Panc1 (cell line): Measurements from ENCODE around the gene MAN1A1. TPM values are rescaled to one million over a fixed set of nuclear protein-coding genes. Genes with fewer than 3 reads are reported as not detected.

Experiments used
- ATAC-seq: fragments of 200-7000 bp; cut with Tn5 transposase; 2 replicates; pipeline ENCODE4 v1.9.1; 2020; ENCODE audit warnings: mild to moderate bottlenecking, moderate library complexity
- BruUV-seq: library from RNA; stranded (reverse); fragments of 400-500 nt; replicated peaks from 2 replicates; lab custom pipeline; 2021; lab: Mats Ljungman, UMichigan
- CTCF ChIA-PET: fragments of 300-600 bp; sonication (Branson Sonifier 250); formaldehyde crosslinking; loops from one replicate; lab custom pipeline; 2022; ENCODE audit warnings: antibody characterized with exemption; lab: Charles Lee
- POLR2A ChIA-PET: fragments of 300-600 bp; sonication (Branson Sonifier 250); formaldehyde crosslinking; loops from one replicate; lab custom pipeline; 2022; ENCODE audit warnings: antibody characterized with exemption; lab: Charles Lee
- DNase-seq: peaks from one replicate; pipeline ENCODE4 v3.0.0-alpha.2; 2010; ENCODE audit warnings: low read depth, low spot score
- H3K27ac ChIP-seq: 2 replicates; pipeline ENCODE4 v1.5.1; 2011; ENCODE audit warnings: mild to moderate bottlenecking, low read length, inconsistent platforms
- H3K27me3 ChIP-seq: fragments of 200-500 bp; sonication (Bioruptor generic); 2 replicates; pipeline ENCODE4 v1.6.0; 2014; ENCODE audit warnings: low read length, inconsistent platforms; ENCODE audit not compliant: control insufficient read depth, insufficient read depth
- H3K36me3 ChIP-seq: fragments of 200-500 bp; sonication (Bioruptor generic); 2 replicates; pipeline ENCODE4 v1.5.1; 2014; ENCODE audit warnings: inconsistent platforms, mild to moderate bottlenecking, low read length, moderate library complexity; ENCODE audit not compliant: control insufficient read depth, insufficient read depth
- H3K4me1 ChIP-seq: 2 replicates; pipeline ENCODE4 v1.5.1; 2011; ENCODE audit warnings: inconsistent platforms, mild to moderate bottlenecking, low read length, moderate library complexity; ENCODE audit not compliant: control insufficient read depth, insufficient read depth
- H3K4me3 ChIP-seq, 2 experiments: 2 replicates each; pipeline ENCODE4 v1.5.1; 2011 to 2012; ENCODE audit warnings: low read depth in 2 of 2, low read length in 2 of 2, mild to moderate bottlenecking in 2 of 2, inconsistent platforms in 1 of 2, moderate library complexity in 1 of 2
- H3K9me3 ChIP-seq: fragments of 200-500 bp; sonication (Bioruptor generic); 2 replicates; pipeline ENCODE4 v1.5.1; 2014; ENCODE audit warnings: low read depth, mild to moderate bottlenecking, inconsistent platforms, low read length, moderate library complexity; ENCODE audit not compliant: control insufficient read depth, insufficient read depth
- POLR2AphosphoS5 ChIP-seq: IDR thresholded peaks from 2 replicates; pipeline ENCODE4 v1.6.1; 2012; ENCODE audit warnings: mild to moderate bottlenecking, low read depth, low read length, moderate library complexity
- REST ChIP-seq, 2 experiments: IDR thresholded peaks; 2 replicates each; pipeline ENCODE4 v1.6.1; 2011 to 2012; ENCODE audit warnings: low read depth in 2 of 2, control low read depth in 1 of 2, low read length in 1 of 2, mild to moderate bottlenecking in 1 of 2, moderate library complexity in 1 of 2; ENCODE audit not compliant: insufficient read depth in 1 of 2
- SIN3A ChIP-seq: IDR thresholded peaks from 2 replicates; pipeline ENCODE4 v1.6.1; 2012; ENCODE audit warnings: low read depth, mild to moderate bottlenecking, low read length, moderate library complexity, borderline replicate concordance; ENCODE audit not compliant: insufficient read depth
- TCF7L2 ChIP-seq: IDR thresholded peaks from 2 replicates; pipeline ENCODE4 v1.6.1; 2011; ENCODE audit warnings: mild to moderate bottlenecking, low read depth, low read length, inconsistent platforms
- in situ Hi-C: cut with HindIII; loops from 2 replicates; pipeline ENCODE4 v1.10.0; 2016; ENCODE audit warnings: low sequenced_read_pairs, low pct_unique_long_range_greater_than_20kb
- intact Hi-C: fragments of 100-400 bp; cut with micrococcal nuclease; formaldehyde crosslinking; loops from one replicate; pipeline ENCODE4 v1.10.0; 2022; ENCODE audit not compliant: unreplicated experiment
- total RNA-seq: library from RNA; stranded (reverse); gene quantifications from one replicate; pipeline ENCODE4 v1.2.1, GENCODE V29; 2021; ENCODE audit not compliant: unreplicated experiment
- TF ChIP-seq, protein P1 (sequence below): fragments of 450-650 bp; IDR thresholded peaks from 2 replicates; pipeline ENCODE4 v1.5.1; 2017; ENCODE audit warnings: mild to moderate bottlenecking

The MAN1A1 gene
- total RNA-seq, 1 experiment from 2014 or later: 3.2 TPM

DNA sequence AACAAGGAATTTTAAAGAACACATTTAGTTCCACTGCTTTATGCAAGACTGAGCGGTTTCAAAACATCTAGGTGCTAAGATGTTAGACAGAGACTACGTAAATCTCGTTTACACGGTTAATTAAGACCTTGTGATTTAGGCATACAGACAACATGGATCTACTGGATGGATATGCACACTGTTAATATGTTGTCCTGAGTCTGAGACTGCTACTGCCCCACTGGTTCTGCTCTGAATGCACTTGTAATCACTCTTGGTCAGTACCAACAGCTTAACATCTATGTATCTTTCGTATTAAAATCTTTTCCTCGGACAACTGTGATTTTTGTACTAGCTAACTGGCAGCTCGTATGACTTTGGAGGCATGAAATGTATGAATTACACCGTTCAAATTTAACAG, 3.1 kb downstream of the MAN1A1 start:
- Histone ChIP-seq H3K4me1 (peaks cover 11% of the 10 kb centered on the region), H3K4me3 (peak overlapping the region in 1 of 2 experiments; percentile 56; a peak in 2 of 4 replicates), H3K27ac (no peak overlapping the region), H3K36me3 (peaks cover 7% of the 10 kb centered on the region; the same call in 1 of the 2 replicates), H3K9me3 (no peaks in the 10 kb centered on the region), H3K27me3 (peaks cover 41% of the 10 kb centered on the region)
- no peak for DNase-seq
- ChIA-PET POLR2A (no interaction called here), CTCF (no interaction called here)
- TF ChIP-seq POLR2AphosphoS5 (no peak), REST (IDR thresholded peaks at IDR 0.05; ENCODE audit: insufficient read depth in 1 of 2, low read depth in 2 of 2, low read length in 1 of 2) (no peak), TCF7L2 (no peak), SIN3A (no peak)
- TF ChIP-seq, protein P1, sequence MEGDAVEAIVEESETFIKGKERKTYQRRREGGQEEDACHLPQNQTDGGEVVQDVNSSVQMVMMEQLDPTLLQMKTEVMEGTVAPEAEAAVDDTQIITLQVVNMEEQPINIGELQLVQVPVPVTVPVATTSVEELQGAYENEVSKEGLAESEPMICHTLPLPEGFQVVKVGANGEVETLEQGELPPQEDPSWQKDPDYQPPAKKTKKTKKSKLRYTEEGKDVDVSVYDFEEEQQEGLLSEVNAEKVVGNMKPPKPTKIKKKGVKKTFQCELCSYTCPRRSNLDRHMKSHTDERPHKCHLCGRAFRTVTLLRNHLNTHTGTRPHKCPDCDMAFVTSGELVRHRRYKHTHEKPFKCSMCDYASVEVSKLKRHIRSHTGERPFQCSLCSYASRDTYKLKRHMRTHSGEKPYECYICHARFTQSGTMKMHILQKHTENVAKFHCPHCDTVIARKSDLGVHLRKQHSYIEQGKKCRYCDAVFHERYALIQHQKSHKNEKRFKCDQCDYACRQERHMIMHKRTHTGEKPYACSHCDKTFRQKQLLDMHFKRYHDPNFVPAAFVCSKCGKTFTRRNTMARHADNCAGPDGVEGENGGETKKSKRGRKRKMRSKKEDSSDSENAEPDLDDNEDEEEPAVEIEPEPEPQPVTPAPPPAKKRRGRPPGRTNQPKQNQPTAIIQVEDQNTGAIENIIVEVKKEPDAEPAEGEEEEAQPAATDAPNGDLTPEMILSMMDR: no peak
- intact Hi-C loops: no loop called here
- in situ Hi-C loops: no loop called here
- no peak for ATAC-seq
- BruUV-seq: no TSS peak

DNA sequence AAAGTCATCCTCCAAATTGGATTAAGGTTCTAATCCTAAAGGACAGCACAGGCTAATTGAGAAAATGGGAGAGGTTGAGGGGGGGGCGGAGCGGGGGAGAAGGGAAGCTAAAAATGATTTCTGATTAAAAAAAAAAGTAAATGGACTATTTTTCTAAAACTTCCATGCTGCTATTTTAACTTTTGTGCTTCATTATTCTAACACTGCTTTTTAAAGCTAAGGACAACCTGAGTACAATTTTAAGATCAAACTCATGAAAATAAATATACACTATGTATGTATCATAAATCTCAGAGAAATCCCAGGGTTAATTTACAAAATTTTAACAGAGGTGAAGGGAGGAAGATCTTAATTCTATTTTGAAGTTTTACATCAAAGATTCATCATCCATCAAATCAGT, 4.4 kb downstream of the MAN1A1 start:
- Histone ChIP-seq H3K36me3 (peaks cover 4% of the 10 kb centered on the region; the same call in 1 of the 2 replicates), H3K27ac (no peak overlapping the region), H3K4me3 (no peak overlapping the region), H3K9me3 (no peaks in the 10 kb centered on the region), H3K4me1 (peaks cover 4% of the 10 kb centered on the region; the same call in 1 of the 2 replicates), H3K27me3 (peaks cover 27% of the 10 kb centered on the region)
- ATAC-seq (no peak), DNase-seq (no peak)
- in situ Hi-C loops (no loop called here), intact Hi-C loops (no loop called here)
- TF ChIP-seq, protein P1: no peak
- no peak for TF ChIP-seq POLR2AphosphoS5
- no peak for TF ChIP-seq TCF7L2
- no peak for TF ChIP-seq SIN3A
- no peak for TF ChIP-seq REST (IDR thresholded peaks at IDR 0.05; ENCODE audit: insufficient read depth in 1 of 2, low read depth in 2 of 2, low read length in 1 of 2)
- CTCF ChIA-PET: no interaction called here
- POLR2A ChIA-PET: no interaction called here
- no TSS peak for BruUV-seq
